H4 (cell line): ENCODE results near the gene ZNF516. TPM values are rescaled to one million over a fixed set of nuclear protein-coding genes. Genes with fewer than 3 reads are reported as not detected.

ENCODE experiments used
- DNase-seq: peaks from one replicate; pipeline ENCODE4 v3.0.0-alpha.2; 2015; ENCODE audit warnings: low spot score
- total RNA-seq: library from RNA; depleted of rRNA; stranded (reverse); fragments of >200 nt; shearing (Covaris generic); gene quantifications from 2 replicates; pipeline ENCODE4 v1.2.3, GENCODE V29; 2014

Gene ZNF516
- total RNA-seq, 1 experiment from 2014 or later, result 7.0 TPM

DNA sequence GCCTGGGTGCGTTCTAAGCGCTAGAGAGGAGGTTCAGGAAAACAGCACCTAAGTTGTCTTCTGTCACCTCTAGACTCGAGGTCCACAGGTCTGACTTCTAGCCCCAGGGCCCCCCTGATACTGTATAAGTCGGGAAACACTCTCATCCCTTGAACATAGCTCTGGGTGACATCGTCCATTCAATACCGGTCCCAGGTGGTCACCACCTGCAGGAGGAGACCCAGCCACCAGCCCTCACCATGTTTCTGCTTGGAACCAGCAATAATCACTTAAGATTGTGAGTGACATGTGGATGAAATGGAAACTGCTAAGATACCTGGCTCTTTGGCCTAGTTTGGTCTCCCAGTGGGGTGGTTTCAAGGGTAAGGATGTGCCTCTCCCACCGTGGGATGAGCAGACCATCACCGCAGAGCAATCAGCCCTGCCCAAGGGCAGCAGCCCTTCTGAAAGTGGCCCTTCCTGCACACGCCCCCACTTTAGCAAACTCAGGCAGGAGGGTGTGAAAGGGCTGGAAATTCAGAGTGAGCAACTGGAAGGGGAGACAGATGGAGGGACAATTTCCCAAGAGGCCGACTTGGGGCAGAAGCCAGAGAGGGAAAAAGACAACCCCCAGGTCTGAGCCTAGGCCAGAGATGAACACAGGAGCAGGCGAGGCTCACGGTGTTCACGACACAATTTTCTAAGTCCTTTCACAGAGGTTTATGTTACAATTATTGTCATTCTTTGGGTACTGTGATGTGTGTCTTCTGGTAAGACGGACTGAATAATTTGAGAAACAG is 95.2 kb downstream of the ZNF516 start:
- no peak for DNase-seq

DNA sequence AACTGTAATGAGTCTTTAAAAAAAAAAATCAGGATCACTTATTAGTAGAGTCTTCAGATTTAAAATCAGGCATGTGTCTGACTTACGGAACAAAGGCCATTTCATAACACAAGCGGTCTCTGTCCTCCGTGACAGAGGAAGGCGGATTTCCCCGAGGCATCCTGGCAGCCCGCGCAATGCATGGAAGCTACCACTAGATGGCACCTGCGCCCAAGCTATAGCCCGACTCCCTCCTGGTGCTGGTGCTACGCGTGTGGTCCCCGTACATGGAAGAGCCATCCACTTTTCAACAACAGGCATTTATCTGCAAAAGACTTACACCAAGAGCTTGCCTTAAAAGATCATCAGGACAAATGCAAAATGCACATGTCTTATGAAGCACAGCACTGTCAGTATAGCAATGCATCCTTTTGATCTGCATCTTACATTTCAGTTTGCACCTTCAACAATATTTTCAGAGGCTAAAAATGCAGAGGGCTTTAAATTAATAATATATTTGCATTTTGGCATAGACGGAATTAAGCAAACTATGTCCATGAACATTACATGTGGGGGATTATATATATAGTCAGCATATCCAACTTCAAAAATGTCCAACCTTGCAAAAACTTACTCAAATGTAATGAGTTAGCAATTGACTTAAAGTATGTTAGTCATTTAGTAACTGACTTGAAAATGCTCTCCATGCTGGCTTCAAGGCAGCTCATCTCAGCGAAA is 96.0 kb downstream of the ZNF516 start:
- peak; percentile 73 for DNase-seq

DNA sequence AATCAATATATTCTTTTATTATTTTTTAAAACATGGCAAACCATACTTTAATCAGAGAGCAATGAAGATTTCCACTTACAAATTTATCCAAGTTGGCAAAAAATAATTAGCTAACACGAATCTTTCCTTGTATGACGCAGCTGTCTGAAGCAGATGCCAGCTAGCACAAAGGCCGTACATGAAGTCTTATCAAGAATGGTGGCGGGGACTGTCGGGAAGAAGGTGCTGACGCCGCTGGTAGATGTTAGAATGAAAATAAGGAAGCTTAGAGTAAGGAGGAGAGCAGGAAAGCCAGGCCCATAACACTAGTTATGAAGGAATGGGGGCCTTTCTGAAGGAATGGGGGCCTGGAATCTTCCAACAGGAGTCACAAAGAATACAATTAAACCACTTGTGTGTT is 96.7 kb downstream of the ZNF516 start:
- no peak for DNase-seq

DNA sequence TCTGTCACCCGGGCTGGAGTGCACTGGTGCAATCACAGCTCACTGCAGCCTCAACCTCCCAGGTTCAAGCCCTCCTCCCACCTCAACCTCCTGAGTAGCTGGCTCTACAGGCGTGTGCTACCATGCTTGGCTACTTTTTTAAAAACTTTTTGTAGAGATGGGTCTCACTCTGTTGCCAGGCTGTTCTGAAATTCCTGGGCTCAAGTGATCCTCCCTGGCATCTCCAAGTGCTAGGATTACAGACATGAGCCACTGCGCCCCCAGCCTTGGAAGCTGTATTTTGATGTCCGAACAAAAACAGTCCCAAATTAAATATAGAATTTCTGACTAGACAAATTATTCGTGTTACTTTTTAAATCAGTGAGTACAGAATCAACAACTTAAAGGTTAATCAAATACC is 97.4 kb downstream of the ZNF516 start:
- no peak for DNase-seq

DNA sequence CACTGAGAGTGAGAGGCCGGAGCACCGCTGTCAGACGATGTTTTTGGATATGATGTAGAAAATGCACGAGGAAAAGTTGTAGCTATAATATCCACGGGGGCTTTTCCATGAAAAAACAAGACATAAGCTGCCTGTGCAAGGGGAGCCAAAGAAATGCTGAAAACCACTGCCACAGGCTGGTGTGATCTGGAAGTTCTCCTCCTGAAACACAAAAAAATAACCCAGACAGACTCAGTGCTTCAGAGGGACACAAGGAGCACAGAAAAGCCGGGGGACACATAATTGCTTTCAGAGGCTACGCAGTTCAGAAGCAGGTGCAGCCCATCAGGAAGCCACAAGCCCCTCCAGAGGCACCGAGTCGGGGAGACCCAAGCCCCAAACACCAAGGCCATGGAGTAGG is 98.2 kb downstream of the ZNF516 start:
- no peak for DNase-seq

DNA sequence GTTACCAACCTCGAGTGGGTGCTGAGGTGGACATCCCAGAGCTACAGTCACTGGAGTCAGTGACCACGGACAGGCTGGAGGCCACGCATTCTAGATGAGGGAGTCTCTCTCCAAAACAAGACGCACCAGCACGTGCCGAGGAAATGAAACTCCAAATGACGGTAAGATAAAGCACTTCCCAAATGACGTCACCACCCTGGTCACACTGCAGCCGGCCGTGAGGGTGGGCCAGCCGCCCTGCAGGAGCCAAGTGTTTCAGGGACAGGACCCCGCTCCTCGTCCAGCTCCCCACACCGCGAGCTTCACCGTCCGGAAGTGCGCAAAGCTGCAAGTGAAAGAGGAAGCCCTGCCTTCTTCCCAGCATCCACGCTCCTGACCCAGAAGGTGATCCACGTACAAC is 99.4 kb downstream of the ZNF516 start:
- no peak for DNase-seq

DNA sequence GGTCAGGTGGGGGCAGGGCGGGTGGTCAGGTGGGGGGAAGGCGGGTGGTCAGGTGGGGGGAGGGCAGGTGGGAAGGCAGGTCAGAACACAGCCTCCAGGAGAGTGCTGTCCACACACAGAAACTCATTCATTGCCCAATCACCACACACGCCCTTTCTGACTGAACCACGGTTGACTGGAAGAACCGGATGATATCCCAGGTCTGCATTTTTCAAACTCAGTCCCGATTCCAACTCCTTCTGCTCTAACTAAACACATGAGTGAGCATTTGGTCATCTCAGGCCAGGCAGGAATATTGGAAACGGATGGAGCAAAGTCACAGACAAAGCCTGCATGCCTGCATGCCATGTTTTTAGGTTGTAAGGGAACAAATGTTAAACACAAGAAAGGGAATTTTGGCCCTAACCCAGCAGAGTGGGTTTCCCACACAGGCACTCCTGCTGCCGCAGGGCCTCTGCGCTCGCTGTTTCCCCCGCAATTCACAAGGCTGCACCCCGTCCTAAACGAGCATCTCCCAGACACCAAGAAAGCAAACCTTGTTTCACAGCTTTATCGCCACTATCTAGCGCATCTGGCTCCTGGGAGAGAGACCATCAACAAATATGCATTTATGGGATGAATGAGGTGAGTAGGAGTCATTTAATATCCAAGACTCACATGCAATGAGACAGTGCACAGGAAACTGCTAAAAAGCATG is 100.1 kb downstream of the ZNF516 start:
- no peak for DNase-seq

DNA sequence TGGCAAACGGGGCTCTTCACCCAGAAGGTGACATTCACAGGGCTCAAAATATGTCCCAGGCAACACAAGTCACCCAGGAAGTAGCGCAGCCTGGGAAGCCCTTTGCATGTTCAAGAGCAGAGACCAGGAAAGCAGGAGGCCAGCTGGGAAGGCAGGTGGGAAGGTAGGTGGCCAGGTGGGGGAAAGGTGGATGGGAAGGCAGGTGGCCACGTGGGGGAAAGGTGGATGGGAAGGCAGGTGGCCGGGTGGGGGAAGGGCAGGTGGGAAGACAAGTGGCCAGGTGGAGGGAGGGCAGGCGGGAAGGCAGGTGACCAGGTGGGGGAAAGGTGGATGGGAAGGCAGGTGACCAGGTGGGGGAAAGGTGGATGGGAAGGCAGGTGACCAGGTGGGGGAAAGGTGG is 102.7 kb downstream of the ZNF516 start:
- no peak for DNase-seq

DNA sequence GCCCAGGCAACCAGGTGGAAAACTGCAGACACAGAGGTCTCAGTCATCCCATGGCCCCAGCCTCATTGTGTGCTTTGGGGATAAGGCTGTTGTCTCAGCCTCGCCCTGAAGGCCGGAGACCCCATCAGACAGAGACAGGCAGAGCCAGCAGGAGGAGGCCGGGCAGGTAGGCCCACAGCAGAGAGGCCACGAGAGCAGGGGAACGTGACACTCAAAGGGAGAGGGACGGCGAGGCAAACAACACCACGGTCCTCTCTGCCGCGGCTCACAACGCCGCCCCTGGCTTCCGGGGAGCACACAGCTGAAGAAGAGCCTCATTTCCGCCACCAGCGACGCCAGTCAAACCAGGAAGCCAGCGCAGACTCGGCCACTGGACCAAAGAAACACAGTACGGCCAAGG is 103.3 kb downstream of the ZNF516 start:
- DNase-seq, result no peak

DNA sequence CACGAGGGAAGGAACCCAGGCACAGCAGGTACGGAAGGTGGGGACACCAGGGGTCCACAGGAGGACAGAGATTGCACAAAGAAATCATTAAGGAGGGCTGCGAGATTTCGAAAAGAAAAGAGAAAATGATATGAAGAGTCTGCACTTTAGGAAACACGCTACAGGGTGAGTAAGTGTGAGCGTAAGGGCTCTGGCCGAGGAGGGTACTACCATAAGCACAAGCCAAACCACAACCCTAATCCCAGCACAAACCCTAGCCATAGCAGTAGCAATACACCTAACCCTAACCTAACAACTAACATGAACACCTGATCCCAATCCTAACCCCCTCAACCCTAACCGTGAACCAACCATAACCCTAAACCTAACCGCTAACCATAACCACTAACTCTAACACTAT is 104.0 kb downstream of the ZNF516 start:
- no peak for DNase-seq

DNA sequence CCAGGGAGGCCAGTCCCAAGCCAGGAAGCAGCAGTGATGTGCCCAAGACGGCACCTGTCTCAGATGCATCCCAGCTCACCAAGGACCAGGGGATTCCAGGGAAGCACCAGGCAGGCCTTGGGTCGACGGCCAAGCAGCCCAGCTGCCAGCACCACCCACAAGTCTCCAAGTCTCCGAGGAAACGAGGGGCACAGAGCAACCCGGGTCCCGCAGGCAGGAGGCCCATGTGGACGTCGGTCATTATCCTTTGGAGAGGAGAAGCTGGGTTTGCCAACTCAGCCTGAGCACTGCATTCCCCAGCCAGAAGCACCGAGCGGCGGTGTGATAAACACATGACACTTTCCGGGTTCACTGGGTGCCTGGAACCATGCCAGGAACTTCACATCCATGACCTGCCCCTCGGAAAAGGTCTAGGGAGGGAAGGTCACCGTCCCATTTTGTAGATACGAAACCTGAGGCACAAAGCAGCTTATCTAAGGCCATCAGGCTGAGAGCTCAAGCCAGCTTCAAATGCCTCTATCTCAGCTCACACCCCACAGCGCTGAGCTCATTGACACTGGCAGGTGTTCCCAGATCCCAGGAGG is 104.5 kb downstream of the ZNF516 start:
- DNase-seq, result no peak

DNA sequence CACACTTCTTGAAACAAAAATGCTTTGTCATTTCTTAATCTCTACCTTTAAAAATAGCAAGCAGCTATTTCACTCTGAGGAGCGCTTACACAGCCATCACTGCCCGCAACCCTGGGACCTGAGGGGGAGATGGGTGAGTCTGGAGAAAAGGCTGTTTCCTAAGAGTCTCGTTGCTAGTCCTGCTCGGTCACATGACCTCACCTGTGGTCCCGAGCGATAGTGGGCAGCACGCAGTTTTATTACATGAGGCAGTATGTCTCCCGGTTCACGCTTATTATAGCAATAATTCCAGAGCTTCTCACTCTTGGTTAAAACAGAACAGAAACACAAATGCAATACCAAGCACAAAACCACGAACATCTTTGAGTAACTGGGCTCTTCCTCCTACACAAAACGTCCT is 105.3 kb downstream of the ZNF516 start:
- no peak for DNase-seq

DNA sequence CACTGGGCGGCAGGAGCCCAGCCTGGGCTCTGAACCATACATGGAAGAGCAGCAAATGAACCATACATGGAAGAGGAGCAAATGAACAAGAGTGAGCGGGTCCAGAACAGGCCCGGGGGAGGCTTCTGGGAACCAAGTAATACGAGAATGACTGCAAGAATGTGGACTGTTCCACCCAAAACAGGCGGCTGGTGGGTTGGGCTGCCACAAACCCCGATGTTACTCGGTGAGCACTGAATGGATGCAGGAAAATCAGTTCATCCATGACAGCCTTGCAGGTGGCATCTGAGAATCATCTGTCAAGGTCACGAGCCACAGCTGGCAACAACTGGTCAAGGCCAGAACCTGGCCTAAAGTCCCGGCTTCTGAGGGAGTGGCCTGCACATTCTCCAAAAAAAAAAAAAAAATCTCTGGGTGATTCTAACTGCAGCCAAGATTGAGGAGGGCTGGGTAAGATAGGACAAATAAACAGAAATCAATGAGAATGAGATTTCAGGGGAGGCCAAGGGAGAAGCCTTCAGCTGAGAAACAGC is 106.1 kb downstream of the ZNF516 start:
- no peak for DNase-seq

DNA sequence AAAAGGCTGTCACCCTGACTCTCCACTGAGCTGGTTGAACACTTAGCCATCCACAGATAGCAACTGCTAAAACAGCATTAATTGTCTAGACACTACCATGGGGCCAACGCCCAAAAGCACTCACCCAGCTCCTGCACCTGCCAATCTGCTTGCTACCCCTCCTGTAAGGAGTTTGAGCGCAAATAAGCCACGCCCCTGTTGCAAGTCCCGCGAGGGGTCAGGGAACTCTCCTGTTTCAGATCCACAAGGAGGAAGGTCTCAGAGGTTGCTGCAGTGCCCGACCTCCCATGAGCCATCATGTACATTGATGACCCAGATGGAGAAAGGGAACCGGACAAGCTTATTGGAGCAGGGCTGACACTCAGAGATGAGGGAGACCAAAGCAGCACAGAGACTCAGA is 106.8 kb downstream of the ZNF516 start:
- DNase-seq, result no peak

DNA sequence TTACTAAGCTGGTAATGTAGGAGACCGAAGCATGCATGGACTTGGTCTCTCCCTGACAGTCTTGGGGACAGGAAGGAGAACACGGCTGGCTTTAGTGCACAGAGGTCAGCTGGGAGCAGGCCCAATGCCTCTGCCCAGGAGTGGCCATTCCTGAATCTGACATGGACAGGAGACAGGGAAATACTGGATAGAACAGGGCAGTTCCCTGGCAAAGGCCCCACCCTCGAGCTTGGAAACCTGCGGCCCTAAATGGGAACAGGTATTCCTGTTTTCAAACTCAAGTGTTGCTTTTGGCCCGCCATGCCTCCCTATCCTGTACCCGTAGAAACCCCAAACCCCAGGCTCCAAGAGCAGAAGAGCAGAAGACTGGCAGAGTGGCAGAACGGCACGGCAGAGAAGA is 107.4 kb downstream of the ZNF516 start:
- DNase-seq, result no peak

DNA sequence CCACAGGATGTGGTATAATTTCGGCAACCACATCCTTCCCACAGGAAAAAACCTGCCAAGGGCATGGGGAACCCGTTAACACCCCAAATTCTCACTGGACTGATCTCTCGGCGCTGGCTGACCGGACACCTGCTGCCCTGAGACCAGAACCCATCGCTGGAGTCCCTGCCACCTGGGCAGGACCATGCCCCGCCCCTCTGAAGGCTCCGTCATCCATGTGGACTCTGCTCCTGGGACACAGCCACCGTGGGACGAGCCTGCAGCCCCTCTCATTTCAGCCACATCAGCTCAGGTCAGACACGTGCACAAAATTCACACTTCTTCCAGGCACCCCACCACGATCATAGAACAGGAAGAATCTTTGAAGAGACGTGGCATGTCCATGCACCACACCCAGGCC is 108.2 kb downstream of the ZNF516 start:
- no peak for DNase-seq

DNA sequence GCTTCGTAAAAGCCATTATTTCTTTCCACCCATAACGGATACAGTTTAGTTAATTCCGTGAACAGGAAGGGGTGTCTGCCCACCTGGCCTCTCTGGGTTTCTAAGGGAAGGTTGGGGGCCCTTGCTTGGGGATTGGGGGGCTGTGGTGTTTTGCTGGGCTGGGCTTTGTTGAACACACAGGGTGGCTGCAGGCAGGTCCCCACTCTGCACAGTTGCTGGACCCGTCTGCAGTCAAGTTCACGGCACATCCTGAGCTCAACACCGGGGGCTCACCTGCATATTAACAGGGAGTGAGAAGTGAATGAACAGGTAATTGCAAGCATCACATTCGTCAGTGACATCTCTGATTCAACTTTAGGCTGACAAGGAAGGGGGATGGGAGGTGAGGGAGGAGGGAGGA is 109.0 kb downstream of the ZNF516 start:
- DNase-seq, result no peak

DNA sequence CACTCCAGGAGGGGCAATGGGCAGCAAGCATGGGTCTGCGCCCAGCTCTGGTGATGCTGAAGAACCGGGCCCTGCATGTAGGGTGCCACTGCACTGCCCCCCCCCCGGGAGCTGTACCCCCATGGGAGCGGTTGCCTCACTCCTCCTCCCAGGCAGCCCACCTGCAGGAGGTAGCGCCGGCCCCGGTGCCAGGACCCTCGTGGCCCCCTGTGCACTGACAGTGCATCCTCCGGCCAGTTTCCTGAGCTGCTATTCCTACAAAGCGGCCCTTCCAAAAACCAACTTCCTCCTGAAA is 109.4 kb downstream of the ZNF516 start:
- DNase-seq, result no peak

DNA sequence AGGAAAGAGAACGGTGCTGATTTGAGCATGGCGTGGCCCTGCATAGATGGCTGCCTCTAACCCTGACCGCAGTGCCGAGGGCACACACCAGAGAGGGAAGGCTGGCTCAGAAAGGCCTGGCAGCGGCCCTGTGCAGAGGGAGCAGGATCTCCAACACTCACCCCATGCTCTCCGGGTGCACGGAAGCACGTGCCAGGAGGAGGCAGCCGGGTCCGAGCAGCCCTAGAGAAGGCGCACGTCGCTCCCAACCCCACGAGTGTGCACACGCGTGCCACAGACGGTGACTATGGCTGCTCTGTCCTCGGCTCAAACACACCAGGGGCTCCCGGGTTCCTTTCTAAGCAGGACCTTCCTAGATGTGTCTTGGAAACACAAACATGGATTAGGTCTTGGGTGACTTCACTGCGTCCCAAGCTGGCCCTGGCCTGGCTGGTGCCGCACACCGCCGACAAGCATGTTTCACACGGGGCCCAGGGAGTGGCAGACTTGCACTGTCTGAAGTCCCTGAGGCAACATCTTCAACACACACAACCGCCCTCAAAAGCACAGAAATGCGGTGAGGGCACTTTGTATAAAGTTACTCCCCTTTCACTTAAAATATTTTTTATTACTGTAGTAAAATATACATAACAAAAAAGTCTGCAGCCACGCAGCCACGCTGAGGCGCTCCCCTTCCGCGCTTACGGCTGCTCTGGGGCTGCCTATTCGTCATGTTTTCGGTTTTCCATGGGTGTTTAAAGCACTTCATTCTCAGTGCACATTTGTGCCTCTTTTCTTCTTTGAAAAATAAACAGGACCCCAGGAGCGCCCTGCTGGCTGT is 110.0 kb downstream of the ZNF516 start:
- DNase-seq, result no peak

DNA sequence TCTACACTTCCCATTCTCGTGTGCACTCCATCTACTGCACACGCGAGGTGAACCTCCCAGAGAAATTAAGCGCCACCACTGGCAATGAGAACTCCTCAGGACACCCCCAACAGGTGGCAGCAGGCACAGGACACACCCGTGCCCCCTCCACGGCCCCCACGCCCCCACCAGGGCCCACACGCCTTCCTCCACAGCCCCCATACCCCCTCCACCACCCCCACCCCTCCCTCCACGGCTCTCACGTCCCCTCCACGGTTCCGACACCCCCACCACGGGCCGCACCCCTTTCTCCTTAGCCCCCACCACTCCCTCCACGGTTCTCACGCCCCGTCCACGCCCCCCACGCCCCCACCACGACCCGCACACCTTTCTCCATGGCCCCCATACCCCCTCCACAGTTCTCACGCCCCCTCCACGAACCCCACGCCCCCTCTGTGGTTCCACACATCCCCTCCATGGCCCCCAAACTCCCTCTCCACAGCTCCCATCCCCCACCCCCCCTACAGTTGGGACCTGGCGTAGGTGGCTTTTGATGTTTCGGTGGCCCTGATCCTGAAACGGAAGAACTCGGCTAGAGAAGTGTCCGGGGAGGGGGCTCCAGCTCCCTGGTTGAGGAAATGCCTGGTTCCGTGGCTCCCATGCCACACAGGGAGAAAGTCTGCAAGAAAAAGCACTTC is 110.8 kb downstream of the ZNF516 start:
- DNase-seq, result no peak

DNA sequence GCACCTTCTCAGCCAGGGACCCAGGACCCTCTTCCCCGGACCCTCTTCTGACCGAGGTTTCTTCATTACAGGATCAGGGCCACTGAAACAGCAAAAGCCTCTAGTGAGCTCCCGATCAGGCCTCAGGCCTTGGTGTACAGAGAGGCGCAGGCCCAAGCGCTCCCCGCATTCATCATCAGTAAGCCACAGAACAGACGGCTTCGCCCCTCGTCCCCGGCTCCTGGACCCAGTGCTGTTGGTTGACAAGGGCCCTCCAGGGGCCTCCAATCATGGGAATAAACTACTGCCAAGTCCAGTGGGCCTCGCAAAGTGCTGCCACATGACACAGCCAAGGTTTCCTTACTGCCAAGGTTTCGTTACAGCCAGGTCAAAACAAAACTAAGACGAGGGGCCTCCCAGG is 111.4 kb downstream of the ZNF516 start:
- DNase-seq, result no peak
